22Rv1 (cell line): ENCODE results near the gene ATP5MK.

Source experiments
- CTCF ChIP-seq: fragments of 450-650 bp; IDR thresholded peaks from 2 replicates; pipeline ENCODE4 v1.5.1; 2017; ENCODE audit warnings: mild to moderate bottlenecking
- ZFX ChIP-seq: fragments of 450-650 bp; IDR thresholded peaks from 2 replicates; pipeline ENCODE4 v1.6.1; 2017; ENCODE audit warnings: antibody characterized with exemption, borderline replicate concordance

GRCh38 chr10:103444478-103444877, 48.2 kb upstream of the ATP5MK start:
- no peak for TF ChIP-seq CTCF
- TF ChIP-seq ZFX: no peak
